ENCODE data around the gene C5orf46. TPM values are rescaled to one million over a fixed set of nuclear protein-coding genes. Genes with fewer than 3 reads are reported as not detected.

Gene C5orf46
- total RNA-seq, 1 donor from 2014 or later = 2.0 TPM

Other genes with a start within 250 kb of the C5orf46 start
- 0.27 TPM for gene JAKMIP2, start 123.8 kb downstream of the C5orf46 start, total RNA-seq
- not detected for gene SPINK1, start 74.9 kb downstream of the C5orf46 start, total RNA-seq
- gene SCGB3A2, start 27.8 kb downstream of the C5orf46 start, total RNA-seq = not detected
- 0.35 TPM for gene SPINK5, start 157.4 kb upstream of the C5orf46 start, total RNA-seq